ENCODE data around the gene JARID2. TPM values are rescaled to one million over a fixed set of nuclear protein-coding genes. Genes with fewer than 3 reads are reported as not detected.

JARID2 gene
- total RNA-seq, 1 donor from 2014 or later: 57.7 TPM

DNA sequence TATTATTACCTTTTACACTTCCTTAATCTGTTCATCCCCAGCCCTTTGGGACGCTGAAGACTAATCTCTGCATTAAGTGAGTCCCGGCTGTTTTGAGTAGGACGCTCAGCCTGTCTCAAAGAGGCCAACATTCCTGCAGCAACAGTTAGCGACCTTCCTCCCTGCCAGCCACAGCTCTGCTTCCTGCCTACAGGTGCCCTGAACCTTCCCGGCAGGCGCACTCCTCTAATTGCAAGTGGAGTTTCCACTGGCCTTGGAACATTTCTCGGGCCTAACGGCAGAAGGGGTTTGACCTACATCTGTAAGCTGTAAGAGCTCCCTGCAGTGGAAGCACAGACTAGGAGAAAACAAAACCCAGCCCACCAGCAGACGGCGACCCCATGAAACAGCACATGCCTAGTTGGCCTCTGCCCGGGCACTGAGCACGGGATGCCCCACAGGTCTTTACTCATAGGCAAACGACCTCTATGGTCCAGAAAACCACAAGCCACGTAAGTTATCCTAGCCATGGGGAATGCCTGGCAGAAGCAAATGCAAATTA is 279.1 kb downstream of the JARID2 start:
- intact Hi-C loops (cut with micrococcal nuclease): loop anchor here (5.0 to 10.0 kb wide), 2 partner anchors 97 to 680 kb away; no protein-coding TSS in a partner anchor
- Mint-ChIP-seq H3K36me3 (ENCODE audit: low read depth) (peaks cover 69% of the 10 kb centered on the region), H3K27ac (no peak overlapping the region), H3K4me1 (ENCODE audit: low read depth) (peaks cover 12% of the 10 kb centered on the region), H3K4me3 (ENCODE audit: low read depth) (no peak overlapping the region), H3K9me3 (no peaks in the 10 kb centered on the region), H3K27me3 (ENCODE audit: low read depth) (no peaks in the 10 kb centered on the region)
- no peak for DNase-seq (ENCODE audit: low spot score)

DNA sequence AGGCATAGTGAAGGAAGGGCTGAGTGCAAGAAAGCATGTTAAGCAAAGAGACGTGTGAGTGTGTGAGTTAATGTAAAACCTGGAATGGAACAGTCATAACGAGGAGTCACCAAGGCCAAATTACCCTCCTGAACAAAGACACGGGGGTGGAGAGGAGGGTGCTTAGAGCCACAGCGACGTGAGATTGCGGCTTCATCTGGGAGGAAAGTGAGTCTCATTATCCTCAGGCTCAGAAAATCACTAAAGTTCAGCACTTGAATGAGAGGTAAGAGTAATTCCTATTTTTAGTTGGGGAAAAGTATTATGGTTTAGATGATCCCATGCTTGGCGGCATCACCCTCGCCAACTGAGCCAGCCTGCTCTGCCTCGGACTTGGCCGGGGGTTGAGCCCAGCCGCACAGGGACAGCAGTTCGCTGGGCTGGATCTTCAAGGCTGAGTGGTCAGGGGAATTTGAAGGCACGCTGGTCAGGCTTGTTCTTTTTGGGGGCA is 280.4 kb downstream of the JARID2 start:
- Mint-ChIP-seq H3K4me1 (ENCODE audit: low read depth) (peaks cover 16% of the 10 kb centered on the region), H3K36me3 (ENCODE audit: low read depth) (peaks cover 68% of the 10 kb centered on the region), H3K4me3 (ENCODE audit: low read depth) (no peak overlapping the region), H3K27me3 (ENCODE audit: low read depth) (no peaks in the 10 kb centered on the region), H3K27ac (no peak overlapping the region), H3K9me3 (no peaks in the 10 kb centered on the region)
- intact Hi-C loops (cut with micrococcal nuclease): loop anchor here (10.0 kb wide), 1 partner anchor 679 kb away; no protein-coding TSS in a partner anchor
- DNase-seq (ENCODE audit: low spot score): no peak

DNA sequence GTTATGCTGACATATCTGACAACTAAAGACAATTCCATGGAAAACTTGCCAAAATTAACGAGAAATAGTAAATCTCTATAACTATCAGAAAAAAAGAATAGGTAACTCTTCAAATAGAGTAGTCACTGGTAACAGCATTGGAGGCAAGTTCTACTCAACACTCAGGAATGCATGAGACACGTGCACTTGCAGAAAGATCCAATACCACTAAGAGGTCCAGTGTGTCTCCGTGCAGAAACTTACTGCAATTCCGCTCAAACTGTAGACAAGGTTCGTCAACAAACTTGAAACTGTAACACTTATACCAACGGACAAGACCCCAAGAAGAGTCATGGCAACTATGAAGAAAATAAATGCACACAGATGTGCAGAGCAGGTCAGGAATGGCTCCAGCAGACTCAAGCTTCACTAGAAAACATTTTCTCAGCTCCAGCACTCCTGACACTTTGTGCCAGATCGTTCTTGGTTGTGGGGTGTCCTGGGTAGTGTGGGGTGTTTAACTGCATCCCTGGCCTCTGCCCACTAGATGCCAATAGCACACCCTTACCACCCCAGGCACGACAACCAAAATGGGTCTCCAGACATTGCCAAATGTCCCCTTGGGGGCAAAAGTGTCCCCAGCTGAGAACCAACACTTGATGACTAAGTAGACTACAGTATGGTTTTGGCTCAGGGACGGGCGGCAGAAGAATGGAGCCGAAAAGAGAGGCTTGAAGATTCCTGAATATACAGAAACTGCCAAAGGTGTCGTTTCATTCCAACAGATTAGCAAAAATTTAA is 282.2 kb downstream of the JARID2 start:
- H3K4me1 Mint-ChIP-seq (ENCODE audit: low read depth): peaks cover 4% of the 10 kb centered on the region
- H3K36me3 Mint-ChIP-seq (ENCODE audit: low read depth): peaks cover 62% of the 10 kb centered on the region
- H3K9me3 Mint-ChIP-seq: no peaks in the 10 kb centered on the region
- DNase-seq (ENCODE audit: low spot score): no peak
- intact Hi-C loops (cut with micrococcal nuclease): loop anchor here (10.0 kb wide), 1 partner anchor 677 kb away; no protein-coding TSS in a partner anchor
- H3K4me3 Mint-ChIP-seq (ENCODE audit: low read depth): no peak overlapping the region
- no peaks in the 10 kb centered on the region for H3K27me3 Mint-ChIP-seq (ENCODE audit: low read depth)
- no peak overlapping the region for H3K27ac Mint-ChIP-seq

DNA sequence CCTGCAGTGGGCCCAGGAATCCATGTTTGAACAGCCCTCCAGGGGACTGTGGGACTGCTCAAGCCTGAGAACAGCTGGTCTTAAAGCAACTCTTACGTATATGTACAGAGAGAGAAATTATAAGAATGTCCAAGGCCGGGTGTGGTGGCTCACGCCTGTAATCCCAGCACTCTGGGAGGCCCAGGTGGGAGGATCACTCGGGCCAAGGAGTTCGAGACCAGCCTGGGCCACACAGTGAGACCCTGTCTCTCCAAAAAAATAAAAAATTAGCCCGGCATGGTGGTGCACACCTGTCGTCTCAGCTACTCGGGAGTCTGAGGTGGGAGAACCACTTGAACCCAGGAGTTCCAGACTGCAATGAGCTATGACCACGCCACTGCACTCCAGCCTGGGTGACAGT is 283.0 kb downstream of the JARID2 start:
- Mint-ChIP-seq H3K36me3 (ENCODE audit: low read depth) (peaks cover 53% of the 10 kb centered on the region), H3K27ac (no peak overlapping the region), H3K9me3 (no peaks in the 10 kb centered on the region), H3K4me3 (ENCODE audit: low read depth) (no peak overlapping the region), H3K4me1 (ENCODE audit: low read depth) (peaks cover 5% of the 10 kb centered on the region), H3K27me3 (ENCODE audit: low read depth) (no peaks in the 10 kb centered on the region)
- intact Hi-C loops (cut with micrococcal nuclease): loop anchor here (10.0 kb wide), 1 partner anchor 676 kb away; no protein-coding TSS in a partner anchor
- no peak for DNase-seq (ENCODE audit: low spot score)

DNA sequence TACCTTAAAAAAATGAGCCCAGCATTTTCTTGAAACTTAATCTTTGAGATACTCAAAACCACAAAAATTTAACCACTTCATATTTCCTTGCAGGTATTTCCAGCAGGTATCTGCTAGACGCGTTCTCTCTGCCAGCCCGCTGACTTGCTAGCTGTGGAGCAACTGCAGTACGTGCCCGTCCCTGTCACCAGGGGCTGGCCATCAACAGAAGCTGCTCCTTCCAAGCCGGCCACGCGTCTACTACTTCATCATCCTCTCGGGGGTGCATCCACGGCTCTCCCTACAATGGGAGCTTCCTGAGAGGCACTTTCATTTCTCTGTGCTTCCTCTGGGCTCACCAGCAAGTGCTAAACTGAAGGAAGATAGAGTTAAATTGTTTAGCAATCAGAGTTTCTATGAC is 284.5 kb downstream of the JARID2 start:
- H3K27me3 Mint-ChIP-seq (ENCODE audit: low read depth): no peaks in the 10 kb centered on the region
- H3K27ac Mint-ChIP-seq: no peak overlapping the region
- peaks cover 41% of the 10 kb centered on the region for H3K36me3 Mint-ChIP-seq (ENCODE audit: low read depth)
- no peak for DNase-seq (ENCODE audit: low spot score)
- H3K9me3 Mint-ChIP-seq: no peaks in the 10 kb centered on the region
- no peak overlapping the region for H3K4me3 Mint-ChIP-seq (ENCODE audit: low read depth)
- peaks cover 7% of the 10 kb centered on the region for H3K4me1 Mint-ChIP-seq (ENCODE audit: low read depth)
- intact Hi-C loops (cut with micrococcal nuclease): no loop called here

DNA sequence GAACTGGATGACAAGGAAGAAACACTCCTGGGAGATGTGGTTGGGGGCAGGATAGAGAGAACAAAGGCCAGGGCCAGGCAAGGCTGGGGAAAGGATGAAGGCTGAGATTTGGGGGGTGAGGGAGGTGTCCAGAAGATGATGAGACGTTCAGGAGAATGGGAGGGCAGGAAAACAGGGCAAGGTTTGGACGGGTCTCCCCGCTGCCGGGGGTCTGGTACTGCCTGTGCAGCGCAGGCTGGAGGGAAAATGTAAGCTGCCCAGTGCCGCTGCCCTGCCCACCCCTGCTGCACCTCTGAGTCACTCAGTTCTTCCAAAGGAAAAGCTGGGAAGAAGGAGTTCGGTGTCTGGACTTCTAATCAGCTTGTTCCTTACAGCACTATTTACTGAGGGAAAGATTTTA is 286.1 kb downstream of the JARID2 start:
- H3K27ac Mint-ChIP-seq: no peak overlapping the region

DNA sequence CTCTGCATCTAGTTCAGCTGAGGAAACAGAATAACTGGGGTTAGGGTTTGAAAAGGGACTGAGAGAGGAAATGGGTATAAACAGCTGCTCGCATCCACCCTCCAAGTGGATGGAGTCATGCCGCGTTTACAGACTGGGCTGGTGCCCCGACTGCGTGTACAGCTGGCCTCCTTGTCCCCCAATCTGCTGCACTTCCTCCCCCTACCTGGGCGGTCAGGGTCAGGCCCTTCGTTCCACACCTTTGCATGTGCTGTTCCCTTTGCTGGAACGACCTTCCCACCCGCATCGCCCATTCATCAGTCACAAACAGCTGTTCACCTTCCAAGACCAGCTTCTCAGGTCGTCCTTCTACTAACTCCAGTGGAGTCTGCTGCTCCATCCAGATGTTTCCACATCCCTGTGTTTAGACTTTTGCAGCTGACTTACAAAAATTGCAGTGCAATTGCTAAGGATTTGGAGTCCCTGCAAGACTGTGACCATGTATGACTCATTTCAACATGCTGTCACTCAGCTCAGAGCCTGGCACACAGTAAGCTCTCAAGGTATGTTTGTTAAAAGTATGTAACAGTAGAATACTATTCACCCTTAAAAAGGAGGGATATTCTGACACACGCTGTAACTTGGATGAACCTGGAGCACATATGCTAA is 287.6 kb downstream of the JARID2 start:
- H3K4me1 Mint-ChIP-seq (ENCODE audit: low read depth): peaks cover 7% of the 10 kb centered on the region

More for the DNA sequence above, 286.1 kb downstream of the JARID2 start:
- no peak for DNase-seq (ENCODE audit: low spot score)
- Mint-ChIP-seq H3K36me3 (ENCODE audit: low read depth) (peaks cover 32% of the 10 kb centered on the region), H3K27me3 (ENCODE audit: low read depth) (no peaks in the 10 kb centered on the region), H3K9me3 (no peaks in the 10 kb centered on the region), H3K4me1 (ENCODE audit: low read depth) (peaks cover 7% of the 10 kb centered on the region), H3K4me3 (ENCODE audit: low read depth) (no peak overlapping the region)
- intact Hi-C loops (cut with micrococcal nuclease): no loop called here

DNA sequence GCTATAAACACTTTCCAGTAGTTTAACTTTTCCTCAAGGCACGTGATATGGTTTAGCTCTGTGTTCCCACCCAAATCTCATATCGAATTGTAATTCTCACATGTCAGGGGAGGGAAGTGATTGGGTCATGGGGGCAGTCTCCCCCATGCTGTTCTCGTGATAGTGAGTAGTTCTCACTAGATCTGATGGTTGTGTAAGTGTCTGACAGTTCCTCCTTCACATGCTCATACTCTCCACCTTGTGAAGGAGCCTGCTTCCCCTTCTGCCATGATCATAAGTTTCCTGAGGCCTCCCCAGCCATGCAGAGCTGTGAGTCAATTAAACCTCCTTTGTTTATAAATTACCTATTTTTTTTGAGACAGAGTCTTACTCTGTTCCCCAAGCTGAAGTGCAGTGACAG is 289.1 kb downstream of the JARID2 start:
- Mint-ChIP-seq H3K4me3 (ENCODE audit: low read depth) (no peak overlapping the region), H3K9me3 (no peaks in the 10 kb centered on the region), H3K27ac (no peak overlapping the region), H3K27me3 (ENCODE audit: low read depth) (no peaks in the 10 kb centered on the region), H3K36me3 (ENCODE audit: low read depth) (peaks cover 19% of the 10 kb centered on the region), H3K4me1 (ENCODE audit: low read depth) (peaks cover 7% of the 10 kb centered on the region)
- DNase-seq (ENCODE audit: low spot score): no peak
- intact Hi-C loops (cut with micrococcal nuclease): no loop called here

More for the DNA sequence above, 287.6 kb downstream of the JARID2 start:
- no peak overlapping the region for H3K4me3 Mint-ChIP-seq (ENCODE audit: low read depth)
- no peak for DNase-seq (ENCODE audit: low spot score)
- H3K27ac Mint-ChIP-seq: no peak overlapping the region
- H3K27me3 Mint-ChIP-seq (ENCODE audit: low read depth): no peaks in the 10 kb centered on the region
- intact Hi-C loops (cut with micrococcal nuclease): no loop called here
- peaks cover 25% of the 10 kb centered on the region for H3K36me3 Mint-ChIP-seq (ENCODE audit: low read depth)
- H3K9me3 Mint-ChIP-seq: no peaks in the 10 kb centered on the region

DNA sequence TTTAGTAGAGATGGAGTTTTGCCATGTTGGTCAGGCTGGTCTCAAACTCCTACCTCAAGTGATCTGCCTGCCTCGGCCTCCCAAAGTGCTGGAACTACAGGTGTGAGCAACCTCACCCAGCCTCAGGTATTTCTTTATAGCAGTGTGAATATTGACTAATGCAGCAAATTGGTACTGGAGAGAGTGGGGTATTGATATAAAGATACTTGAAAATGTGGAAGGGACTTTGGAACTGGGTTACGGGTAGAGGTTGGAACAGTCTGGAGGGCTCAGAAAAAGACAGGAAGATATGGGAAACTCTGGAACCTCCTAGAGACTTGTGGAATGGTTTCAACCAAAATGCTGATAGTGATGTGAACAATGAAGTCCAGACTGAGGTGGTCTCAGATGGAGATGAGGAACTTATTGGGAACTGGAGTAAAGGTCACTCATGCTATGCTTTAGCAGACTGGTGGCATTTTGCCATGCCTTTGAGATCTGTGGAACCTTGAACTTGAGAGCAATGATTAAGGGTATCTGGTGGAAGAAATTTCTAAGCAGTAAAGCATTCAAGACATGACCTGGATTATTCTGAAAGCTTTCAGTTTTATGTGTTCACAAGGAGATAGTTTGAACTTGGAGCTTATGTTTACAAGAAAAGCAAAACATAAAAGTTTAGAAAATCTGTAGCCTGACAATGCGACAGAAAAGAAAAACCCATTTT is 289.8 kb downstream of the JARID2 start:
- Mint-ChIP-seq H3K9me3 (no peaks in the 10 kb centered on the region), H3K27me3 (ENCODE audit: low read depth) (no peaks in the 10 kb centered on the region), H3K36me3 (ENCODE audit: low read depth) (peaks cover 14% of the 10 kb centered on the region), H3K4me1 (ENCODE audit: low read depth) (peaks cover 5% of the 10 kb centered on the region), H3K27ac (no peak overlapping the region), H3K4me3 (ENCODE audit: low read depth) (no peak overlapping the region)
- no peak for DNase-seq (ENCODE audit: low spot score)
- intact Hi-C loops (cut with micrococcal nuclease): no loop called here

DNA sequence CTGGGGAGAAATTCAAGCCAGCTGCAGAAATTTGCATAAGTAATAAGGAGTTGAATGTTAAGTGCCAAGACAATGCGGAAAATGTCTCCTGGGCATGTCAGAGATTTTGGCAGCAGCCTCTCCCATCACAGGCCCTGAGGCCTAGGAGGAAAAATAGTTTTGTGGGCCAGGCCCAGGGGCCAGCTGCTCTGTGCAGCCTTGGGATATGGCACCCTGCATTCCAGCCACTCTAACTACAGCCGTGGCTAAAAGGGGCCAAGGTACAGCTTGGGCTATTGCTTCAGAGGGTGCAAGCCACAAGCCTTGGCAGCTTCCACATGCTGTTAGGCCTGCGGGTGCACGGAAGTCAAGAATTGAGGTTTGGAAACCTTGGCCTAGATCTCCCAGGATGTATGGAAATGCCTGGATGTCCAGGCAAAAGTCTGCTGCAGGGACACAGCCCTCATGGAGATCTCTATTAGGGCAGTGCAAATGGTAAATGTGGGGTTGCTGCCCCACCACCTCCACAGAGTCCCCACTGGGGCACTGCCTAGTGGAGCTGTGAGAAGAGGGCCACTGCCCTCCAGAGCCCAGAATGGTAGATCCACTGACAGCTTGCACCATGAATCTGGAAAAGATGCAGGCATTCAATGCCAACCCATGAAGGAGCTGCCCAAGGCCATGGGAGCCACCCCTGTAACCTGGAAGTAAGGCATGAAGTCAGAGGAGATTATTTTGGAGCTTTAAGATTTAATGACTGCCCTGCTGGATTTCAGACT is 290.5 kb downstream of the JARID2 start:
- peaks cover 8% of the 10 kb centered on the region for H3K36me3 Mint-ChIP-seq (ENCODE audit: low read depth)
- H3K4me3 Mint-ChIP-seq (ENCODE audit: low read depth): no peak overlapping the region
- H3K27ac Mint-ChIP-seq: no peak overlapping the region
- no peak for DNase-seq (ENCODE audit: low spot score)
- intact Hi-C loops (cut with micrococcal nuclease): no loop called here
- no peaks in the 10 kb centered on the region for H3K27me3 Mint-ChIP-seq (ENCODE audit: low read depth)
- H3K9me3 Mint-ChIP-seq: no peaks in the 10 kb centered on the region
- H3K4me1 Mint-ChIP-seq (ENCODE audit: low read depth): peaks cover 3% of the 10 kb centered on the region

DNA sequence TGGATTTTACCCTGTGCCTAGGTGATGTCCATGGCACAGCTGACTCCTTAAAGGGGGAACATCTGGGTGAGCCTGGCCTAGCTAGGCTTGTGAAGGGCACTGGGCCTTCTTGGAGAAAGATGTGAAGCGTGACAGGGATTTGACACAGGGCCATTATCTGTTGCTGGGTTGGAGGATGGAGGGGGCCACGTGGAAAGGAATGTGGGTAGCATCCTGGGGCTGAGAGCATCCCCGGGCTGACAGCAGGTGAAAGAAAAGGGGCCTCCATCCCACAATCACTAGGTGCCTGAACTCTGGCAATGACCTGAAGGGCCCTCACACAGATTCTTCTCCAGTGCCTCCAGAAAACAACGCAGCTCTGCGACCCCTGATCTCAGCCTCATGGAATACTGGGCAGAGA is 292.2 kb downstream of the JARID2 start:
- no peak overlapping the region for H3K27ac Mint-ChIP-seq
- intact Hi-C loops (cut with micrococcal nuclease): no loop called here
- H3K4me1 Mint-ChIP-seq (ENCODE audit: low read depth): peaks cover 3% of the 10 kb centered on the region
- H3K27me3 Mint-ChIP-seq (ENCODE audit: low read depth): no peaks in the 10 kb centered on the region
- DNase-seq (ENCODE audit: low spot score): no peak
- H3K9me3 Mint-ChIP-seq: no peaks in the 10 kb centered on the region
- H3K36me3 Mint-ChIP-seq (ENCODE audit: low read depth): no peaks in the 10 kb centered on the region
- no peak overlapping the region for H3K4me3 Mint-ChIP-seq (ENCODE audit: low read depth)

Data from activated T-helper 2 cell treated with anti-CD3 and anti-CD28 coated beads, Interferon-gamma antibody, Interleukin-2, Interleukin-4, amounts not matched to agents 10 μg/mL and 5 μg/mL and 100 μg/mL, durations not matched to agents 14 hours and 24 hours and 36 hours (primary cell).